ENCODE results near the gene HAVCR2. TPM values are rescaled to one million over a fixed set of nuclear protein-coding genes. Genes with fewer than 3 reads are reported as not detected.
A peak's percentile ranks its signal among the peaks of the same experiment; 100 is the strongest.

The HAVCR2 gene
- total RNA-seq, 1 donor from 2014 or later = 30.7 TPM

DNA sequence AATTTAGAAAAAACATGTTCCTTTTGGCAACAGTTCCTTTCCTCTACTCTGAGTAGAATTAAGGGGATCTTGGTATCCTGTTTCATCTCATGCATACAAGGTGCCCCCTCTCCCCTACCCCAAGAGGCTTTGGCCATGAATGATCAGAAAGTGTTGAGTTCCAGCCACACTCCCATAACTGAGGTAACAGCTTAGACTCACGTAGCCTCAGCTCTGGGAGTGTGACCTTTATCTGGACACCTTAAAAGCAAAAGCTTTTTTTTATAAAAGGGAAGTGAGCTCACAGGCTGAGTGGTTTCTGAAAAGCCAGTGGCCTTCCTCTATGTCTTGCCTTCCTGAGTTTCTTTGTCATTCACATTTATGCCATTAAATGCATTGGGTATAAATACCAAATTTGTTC, 900 bp upstream of the HAVCR2 start:
- peak overlapping the region; percentile 79 for H3K27ac ChIP-seq
- ATAC-seq (peak; percentile 54), DNase-seq (no peak)
- H3K27me3 ChIP-seq = no peaks in the 10 kb centered on the region
- no peaks in the 10 kb centered on the region for H3K4me1 ChIP-seq
- no peaks in the 10 kb centered on the region for H3K36me3 ChIP-seq
- intact Hi-C loops (cut with DNase I) = no loop called here
- no peak for TF ChIP-seq CTCF (IDR thresholded peaks at IDR 0.05)
- no peaks in the 10 kb centered on the region for H3K9me3 ChIP-seq
- H3K4me3 ChIP-seq = peak overlapping the region; percentile 40

DNA sequence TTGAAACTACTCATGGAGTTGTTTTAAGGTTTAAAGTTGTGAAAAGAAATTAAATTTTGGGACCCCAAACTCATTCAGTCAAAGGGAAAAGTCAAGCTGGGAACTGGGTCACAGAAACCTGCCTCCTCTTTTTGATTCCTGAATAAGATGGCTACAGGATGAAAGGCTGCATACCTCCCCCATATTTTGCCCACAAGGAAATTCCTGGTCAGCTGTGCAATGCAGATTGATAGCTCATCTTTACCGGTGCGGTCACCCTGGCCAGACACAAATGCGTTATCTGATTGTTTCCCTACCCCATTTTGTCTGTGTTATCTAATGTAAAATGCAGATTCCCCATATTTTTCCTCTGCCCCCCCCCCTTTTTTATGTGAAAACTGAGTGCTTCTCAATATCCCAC, 1.3 kb downstream of the HAVCR2 start:
- Histone ChIP-seq H3K27me3 (no peaks in the 10 kb centered on the region), H3K27ac (peak overlapping the region; percentile 31), H3K9me3 (no peaks in the 10 kb centered on the region), H3K4me3 (peak overlapping the region; percentile 40), H3K4me1 (no peaks in the 10 kb centered on the region), H3K36me3 (no peaks in the 10 kb centered on the region)
- DNase-seq (no peak), ATAC-seq (no peak)
- TF ChIP-seq CTCF (IDR thresholded peaks at IDR 0.05) = no peak
- intact Hi-C loops (cut with DNase I) = no loop called here

- intact Hi-C loops (cut with DNase I) = no loop called here
- Histone ChIP-seq H3K4me3 (peak overlapping the region; percentile 40), H3K27me3 (no peaks in the 10 kb centered on the region), H3K4me1 (no peaks in the 10 kb centered on the region), H3K36me3 (no peaks in the 10 kb centered on the region), H3K9me3 (no peaks in the 10 kb centered on the region), H3K27ac (peak overlapping the region; percentile 66)
- TF ChIP-seq CTCF (IDR thresholded peaks at IDR 0.05) = no peak
- ATAC-seq = peak; percentile 67
- peak; percentile 70 for DNase-seq
These were observed 2.0 kb downstream of the HAVCR2 start for GRCh38 chr5:157106630-157107461.

- no peak for DNase-seq
- ATAC-seq = peak; percentile 92
- intact Hi-C loops (cut with DNase I) = no loop called here
- no peak for TF ChIP-seq CTCF (IDR thresholded peaks at IDR 0.05)
- Histone ChIP-seq H3K27me3 (no peaks in the 10 kb centered on the region), H3K36me3 (no peaks in the 10 kb centered on the region), H3K4me3 (no peak overlapping the region), H3K4me1 (no peaks in the 10 kb centered on the region), H3K9me3 (no peaks in the 10 kb centered on the region), H3K27ac (no peak overlapping the region)
These were observed 8.6 kb downstream of the HAVCR2 start for GRCh38 chr5:157100140-157100679.

DNA sequence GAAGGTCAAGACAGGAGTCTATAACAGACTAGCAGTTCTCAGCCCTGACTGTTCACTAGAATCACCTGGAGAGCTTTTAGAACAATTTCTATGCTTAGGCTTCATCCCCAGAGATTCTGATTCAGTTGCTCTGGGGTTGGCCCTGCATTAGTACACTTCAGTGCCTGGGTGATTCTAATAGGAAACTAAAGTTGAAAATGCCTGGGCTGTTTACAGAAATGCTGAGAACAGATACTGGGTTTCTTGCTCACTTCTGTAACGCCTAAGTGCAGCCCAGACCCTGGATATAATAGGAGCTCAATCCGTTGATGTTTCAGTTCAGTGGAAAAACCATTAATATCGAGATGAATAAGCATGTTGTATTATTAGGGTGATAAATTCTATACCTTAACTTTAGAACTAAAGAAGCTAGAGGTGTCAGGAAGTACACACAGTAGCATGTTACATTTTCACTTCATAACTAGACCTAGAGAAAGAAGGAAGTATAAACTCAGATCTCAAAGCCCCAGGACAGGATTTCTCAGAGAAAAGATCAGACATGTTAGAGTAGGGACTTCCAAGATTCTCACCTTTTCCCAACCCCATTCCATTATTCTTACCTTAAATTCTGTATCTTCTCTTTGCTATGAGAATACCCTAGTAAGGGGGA, 20.4 kb downstream of the HAVCR2 start:
- H3K36me3 ChIP-seq = peaks cover 3% of the 10 kb centered on the region
- no peaks in the 10 kb centered on the region for H3K27me3 ChIP-seq
- H3K4me1 ChIP-seq = no peaks in the 10 kb centered on the region
- intact Hi-C loops (cut with DNase I) = no loop called here
- ATAC-seq (no peak), DNase-seq (no peak)
- H3K9me3 ChIP-seq = no peaks in the 10 kb centered on the region
- no peak overlapping the region for H3K4me3 ChIP-seq
- no peak overlapping the region for H3K27ac ChIP-seq
- TF ChIP-seq CTCF (IDR thresholded peaks at IDR 0.05) = no peak
